ENCODE results near the gene IRAK2.
"Not testable (repeated sequence)": the region's sequence is repeated elsewhere in the genome, so short reads cannot be mapped to it uniquely, and the experiment has no call there.

The IRAK2 gene

DNA sequence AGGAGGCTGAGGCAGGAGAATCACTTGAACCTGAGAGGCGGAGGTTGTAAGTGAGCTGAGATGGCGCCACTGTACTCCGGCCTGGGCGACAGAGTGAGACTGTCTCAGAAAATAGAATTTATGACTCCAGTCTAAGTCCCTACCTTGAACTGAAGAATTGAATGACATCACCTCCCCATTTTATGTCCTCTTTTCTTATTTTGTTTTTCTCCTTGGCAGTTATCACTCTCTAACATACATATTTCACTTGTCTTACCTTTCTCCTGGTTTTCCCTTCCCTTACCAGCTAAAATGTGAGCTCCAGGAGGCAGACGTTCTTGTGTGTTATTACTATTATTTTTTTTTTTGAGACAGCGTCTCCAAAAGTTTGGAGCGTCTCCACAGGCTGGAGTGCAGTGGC, 91.1 kb downstream of the IRAK2 start:
- no peak for DNase-seq

DNA sequence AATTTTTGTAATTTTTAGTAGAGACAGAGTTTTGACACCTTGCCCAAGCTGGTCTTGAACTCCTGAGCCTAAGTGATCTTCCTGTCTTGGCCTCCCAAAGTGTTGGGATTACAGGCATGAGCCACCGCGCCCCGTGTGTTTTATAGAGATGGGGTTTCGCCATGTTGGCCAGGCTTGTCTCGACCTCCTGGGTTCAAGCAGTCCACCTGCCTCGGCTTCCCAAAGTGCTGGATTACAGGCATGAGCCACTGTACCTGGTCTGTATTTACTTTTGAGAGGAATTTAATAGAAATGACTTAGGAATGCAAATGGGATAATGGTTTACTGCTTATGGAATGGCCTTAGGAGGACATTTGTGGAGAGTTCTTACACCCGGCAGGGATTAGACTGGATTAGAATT, 94.3 kb downstream of the IRAK2 start:
- no peak for DNase-seq

DNA sequence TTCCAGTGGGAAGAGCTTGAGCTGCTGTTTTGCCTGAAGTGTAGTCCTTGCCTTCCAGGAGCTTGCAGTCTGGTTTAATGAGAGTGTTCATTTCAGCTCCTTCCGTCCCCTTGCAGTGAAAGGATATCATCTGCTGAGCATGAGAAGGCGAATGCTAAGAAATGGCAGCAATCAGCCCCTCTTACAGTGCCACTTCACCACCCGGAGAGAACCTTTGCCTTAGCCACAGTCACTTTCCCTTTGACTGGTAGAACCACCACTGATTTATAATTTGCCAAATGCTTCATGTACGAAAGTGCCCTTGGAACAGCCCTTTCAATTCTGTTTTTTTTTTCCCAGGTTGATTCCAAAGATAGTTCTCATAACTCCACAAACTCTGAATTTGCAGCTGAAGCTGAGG, 95.1 kb downstream of the IRAK2 start:
- DNase-seq, result no peak

DNA sequence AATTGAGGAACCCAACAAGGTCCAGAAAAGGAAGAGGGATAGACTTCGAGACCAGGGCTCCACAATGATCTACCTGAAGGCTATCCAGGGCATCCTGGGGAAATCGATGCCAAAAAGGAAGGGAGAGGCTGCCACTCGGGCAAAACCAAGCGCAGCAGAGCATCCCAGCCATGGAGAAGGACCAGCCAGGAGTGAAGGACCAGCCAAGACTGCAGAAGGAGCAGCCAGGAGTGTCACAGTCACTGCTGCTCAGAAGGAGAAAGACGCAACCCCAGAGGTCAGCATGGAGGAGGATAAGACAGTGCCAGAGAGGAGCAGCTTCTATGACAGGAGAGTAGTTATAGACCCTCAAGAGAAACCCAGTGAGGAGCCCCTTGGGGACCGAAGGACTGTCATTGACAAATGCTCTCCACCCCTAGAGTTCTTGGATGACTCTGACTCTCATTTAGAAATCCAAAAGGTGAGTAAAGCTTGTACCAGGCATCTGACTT, 95.5 kb downstream of the IRAK2 start:
- DNase-seq, result no peak

DNA sequence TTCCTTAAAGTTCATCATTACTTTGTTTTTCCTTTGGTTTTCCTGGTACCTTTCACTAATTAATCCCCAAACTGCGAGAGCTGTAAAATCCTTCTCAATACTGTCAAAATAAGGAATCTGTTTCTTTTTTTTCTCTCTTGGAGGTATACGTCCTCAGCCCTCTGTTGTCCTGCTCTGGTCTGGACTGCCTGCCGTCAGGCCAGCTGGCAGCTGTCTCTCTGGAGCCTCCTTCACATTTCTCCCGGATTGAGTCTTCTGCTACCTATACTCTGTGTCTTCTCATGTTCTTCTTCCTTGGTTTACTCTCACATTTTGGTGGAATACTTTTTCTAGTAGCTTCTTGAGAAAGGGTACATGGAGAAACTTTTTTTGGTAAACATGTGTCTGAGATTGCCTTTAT, 97.3 kb downstream of the IRAK2 start:
- no peak for DNase-seq

DNA sequence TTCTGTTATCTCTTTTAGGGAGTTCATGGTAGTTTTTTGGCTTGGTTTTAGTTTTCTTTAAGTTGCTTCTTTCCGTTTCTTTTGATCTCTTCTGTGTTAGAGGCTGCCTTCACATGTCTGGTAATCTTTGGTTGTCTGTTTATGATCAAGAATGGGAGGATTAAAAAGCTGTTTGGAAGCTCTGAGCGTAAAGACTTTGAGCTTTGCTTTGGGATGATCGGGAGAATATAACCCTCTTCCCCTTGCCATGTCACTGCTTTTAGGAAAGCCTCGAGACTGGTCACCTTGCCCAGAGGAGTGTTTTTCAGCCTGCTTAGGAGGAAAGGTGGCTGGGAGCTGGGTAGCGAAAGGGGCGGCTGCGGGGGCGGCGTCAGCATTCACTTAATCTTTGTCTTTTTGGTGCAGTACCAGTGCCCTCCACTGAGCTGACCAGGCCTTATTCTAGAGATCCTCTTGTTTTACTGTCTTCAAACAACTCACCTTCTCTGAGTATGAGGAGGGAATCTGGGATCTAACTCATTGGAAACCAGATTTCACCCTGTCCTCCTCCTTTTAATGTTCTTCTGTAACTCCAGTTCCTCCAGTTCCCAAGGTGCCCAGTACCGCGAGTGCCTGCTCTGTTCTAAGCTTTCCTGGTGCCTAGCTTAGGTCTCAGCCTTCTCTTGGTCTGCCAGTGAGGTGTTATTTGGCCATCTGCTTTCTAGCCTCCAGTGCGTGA, 99.1 kb downstream of the IRAK2 start:
- DNase-seq, result peak; percentile 64 to 67

DNA sequence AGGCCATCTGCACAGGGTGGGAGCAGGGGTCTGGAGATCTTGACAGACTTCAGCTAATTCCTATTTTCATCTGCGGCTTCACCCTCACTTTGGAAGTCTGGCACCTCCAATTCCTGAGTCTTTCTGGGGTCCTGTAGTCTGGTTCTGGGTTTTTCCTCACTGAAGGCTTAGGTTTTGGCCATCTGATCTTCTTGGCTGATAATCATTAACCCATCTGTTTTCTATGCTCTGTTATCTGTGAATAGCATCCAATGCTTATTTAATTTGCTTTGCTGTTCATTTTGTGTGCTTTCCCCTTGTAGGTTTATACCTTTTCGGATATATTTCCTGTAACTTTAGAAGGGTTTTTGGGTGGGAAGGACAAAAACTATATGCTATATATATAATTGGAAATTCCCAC, 101.1 kb downstream of the IRAK2 start:
- no peak for DNase-seq

DNA sequence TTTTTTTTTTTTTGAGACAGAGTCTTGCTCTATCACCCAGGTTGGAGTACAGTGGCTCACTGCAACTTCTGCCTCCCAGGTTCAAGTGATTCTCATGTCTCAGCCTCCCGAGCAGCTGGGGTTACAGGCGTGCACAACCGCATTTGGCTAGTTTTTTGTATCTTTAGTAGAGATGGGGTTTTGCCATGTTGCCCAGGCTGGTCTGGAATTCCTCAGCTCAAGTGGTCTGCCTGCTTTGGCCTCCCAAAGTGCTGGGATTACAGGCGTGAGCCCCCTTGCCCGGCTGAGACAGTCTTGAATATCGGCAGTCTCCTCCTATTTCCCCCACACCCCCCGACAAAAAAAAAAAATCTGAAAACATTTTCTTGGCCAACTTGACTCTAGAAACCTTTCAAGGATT, 102.2 kb downstream of the IRAK2 start:
- DNase-seq, result not testable (repeated sequence)

DNA sequence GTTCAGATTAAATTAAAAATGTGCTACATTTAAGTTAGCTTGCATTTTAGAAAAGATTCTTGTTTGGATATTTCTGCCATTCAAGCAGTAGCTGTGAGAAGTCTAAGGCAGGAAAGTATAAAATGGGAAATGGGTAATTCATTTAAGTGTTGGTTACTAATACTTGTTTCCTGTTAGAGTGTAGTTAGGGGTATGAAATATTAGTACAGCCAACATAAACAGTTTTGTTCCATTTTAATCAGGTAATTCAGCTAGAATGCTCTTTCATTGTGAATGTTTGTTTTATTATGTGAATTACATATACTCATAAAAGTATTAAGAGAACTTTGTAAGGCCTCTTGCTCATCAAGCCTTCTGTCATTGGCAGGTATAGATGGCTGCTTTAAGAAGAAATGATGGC, 103.4 kb downstream of the IRAK2 start:
- DNase-seq, result no peak

DNA sequence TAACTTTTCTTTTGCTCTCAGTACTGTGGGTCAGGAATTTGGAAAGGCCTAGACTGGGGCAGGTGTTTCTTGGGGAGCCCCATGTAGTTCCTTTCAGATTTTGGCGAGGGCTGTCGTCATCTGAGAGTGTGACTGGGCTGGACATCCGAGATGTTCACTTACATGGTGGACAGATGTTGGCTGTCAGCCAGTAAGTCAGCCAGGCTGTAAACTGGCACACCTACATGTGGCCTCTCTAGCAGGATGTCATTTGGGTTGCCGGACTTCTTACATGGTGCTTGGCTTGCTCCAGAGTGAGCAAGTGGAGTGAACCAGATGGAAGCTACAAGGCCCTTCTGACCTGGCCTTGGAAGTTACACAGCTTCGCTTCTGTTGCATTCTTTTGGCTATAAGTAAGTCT, 104.2 kb downstream of the IRAK2 start:
- DNase-seq, result no peak

DNA sequence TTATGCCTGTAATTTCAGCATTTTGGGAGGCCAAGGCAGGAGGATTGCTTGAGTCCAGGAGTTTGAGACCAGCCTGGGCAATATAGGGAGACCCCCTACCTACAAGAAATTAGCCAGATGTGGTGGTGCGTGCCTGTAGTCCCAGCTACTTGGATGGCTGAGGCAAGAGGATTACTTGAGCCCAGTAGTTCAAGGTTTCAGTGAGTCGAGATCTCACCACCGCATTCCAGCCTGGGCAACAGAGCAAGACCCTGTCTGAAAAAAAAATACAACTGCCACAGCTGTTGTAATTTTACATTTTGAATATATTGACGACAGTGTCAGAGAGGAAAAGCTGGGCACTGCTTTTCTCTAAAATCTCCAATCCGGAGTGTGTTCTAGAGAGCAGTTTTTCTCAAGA, 104.7 kb downstream of the IRAK2 start:
- no peak for DNase-seq

DNA sequence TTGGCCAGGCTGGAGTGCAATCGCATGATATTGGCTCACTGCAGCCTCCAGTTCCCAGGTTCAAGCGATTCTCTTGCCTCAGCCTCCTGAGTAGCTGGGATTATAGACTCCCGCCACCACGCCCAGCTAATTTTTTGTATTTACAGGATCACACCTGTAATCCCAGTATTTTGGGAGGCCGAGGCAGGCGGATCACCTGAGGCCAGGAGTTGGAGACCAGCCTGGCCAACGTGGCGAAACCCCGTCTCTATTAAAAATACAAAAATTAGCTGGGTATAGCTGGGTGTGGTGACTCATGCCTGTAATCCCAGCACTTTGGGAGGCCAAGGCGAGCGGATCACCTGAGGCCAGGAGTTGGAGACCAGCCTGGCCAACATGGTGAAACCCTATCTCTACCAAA, 107.8 kb downstream of the IRAK2 start:
- not testable (repeated sequence) for DNase-seq

DNA sequence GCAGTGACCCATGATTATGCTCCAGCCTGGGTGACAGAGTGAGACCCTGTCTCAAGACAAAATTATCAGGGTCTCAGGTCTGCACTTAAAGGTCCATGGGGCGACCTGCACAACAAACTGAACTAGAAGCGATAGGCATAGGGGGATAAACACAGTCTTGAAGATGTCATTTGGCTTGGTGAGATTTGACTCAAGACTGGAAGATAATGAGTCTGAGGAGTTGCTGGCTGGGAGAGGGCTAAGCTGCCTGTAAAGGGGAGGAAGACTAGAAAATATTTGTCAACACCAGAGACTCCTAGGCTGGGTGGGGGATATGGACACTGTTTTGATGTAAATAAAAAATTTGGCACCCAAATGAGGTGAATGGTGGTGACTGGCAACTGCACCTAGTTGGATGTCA, 108.3 kb downstream of the IRAK2 start:
- no peak for DNase-seq

DNA sequence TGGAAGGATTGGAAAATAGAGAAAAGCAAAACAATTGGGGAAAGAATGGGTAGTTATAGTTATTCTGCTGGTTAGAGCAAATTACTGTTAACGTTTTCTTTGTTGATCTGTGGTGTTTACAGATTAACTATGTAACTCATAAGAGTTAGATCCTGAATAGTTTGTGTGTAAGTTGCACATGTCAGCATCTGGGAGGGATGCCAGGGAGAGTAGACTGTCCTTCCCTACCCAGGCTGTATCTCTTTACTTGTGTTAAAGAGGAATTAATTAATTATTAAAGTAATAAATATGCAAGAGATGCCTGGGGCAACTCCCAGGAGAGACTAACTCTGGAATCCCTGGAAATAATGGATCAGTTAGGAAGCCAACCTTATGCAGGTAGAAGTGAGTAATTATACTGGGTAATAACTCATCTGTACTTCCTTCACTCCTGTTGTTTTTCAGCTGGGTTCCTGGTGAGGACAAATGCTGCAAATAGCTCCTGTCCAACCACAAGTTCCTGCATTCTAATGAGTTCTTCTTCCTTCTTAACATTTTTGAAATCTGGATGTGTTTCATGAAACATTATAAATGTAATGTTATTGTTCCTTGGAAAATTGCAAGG, 109.1 kb downstream of the IRAK2 start:
- no peak for DNase-seq

DNA sequence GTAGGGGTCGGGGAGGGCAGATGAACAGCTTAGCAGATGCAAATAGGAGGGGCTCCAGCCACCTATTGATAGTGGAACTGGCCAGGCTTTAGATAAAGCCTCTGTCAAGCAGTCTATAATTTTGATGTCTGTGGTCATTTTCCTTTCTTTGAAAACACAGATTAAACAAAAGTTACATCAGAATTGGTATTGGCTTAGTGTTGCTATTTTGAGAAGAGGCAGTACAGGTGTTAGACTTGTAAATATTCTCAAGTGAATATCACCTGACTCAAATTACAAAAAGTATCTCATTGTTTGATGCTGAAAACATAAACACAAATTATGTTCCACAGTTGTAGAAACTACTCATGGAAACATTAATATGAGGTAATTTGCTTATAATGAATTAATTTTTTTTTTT, 109.9 kb downstream of the IRAK2 start:
- DNase-seq, result no peak

DNA sequence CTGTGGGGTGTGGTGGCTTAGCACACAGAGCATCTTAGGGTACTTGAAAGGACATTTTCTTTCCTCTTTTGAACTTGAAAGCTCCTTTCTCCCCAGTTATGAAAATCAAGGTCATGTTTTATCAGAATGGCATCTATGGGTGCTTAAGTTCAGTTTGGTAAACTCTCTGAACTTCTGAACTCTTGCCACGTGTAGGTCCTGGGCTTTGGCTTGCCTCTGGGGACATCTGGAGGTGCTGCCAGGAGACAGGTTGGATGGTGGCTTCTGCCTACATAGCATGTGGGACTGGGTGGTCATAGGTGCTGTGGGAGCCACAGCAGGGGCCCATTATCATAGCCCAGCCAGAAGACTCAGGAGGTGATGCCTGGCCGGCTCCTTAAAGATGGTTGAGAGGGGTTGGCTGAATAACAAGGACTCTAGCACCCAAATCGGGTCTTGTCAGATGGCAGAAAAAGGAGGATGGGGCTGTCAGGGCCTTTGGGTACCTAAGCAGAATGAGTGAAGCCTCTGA, 112.5 kb downstream of the IRAK2 start:
- no peak for DNase-seq

DNA sequence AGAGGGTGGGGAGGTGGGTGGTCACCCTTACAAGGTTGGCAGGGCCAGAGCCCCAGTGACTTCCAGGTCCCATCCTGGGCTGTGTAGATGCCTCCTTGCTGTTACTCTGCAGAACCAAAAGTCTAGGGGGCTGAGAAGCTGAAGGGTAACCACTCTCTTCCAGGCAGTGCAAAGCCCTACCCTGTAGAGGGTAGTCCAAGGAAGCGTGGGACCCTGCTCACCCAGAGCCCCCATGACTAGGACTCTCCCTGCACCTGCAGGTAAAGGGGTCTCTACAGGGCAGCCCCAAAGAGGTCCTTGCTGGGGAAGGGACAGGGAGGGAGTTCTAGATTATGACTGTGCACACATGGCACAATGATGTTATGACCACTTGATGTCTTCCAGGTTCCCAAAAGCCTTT, 113.8 kb downstream of the IRAK2 start:
- DNase-seq, result no peak

DNA sequence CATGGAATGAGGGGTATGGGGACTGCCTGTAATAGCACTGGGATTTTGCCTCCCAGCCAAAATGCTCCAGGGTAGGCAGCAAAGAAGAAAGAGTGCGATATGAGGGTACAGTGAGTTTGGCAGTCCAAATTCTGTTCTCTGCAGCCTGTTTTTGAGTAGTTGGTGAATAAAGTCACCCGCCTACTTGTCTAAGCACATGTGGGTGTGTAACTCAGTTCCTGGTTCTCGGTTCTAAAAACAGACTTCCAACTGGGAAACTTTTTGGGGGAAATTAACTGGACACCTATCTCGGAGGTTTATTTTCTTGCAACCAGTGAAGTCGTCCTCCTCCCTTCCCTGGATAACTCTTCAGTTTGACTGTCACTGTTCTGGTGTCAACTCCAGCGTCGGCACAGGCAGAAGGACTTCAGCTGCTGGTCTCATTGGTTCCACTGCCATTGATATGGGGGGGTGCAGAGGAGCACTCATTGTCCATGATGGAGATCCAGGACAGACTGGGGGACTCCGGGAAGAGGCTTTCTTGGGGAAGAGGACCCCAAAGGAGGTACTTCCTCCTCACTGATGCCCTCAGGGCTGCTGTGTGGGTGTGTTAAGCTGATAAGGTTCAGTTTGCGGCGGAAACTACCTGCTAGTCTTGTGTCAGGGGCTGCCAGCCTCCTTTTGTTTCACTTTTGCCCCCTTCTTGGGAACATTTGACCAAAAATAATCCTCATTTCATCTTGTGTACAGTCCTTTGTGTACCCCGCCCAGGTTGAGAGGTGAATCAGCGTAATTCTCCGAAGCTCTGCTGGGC, 114.9 kb downstream of the IRAK2 start:
- no peak for DNase-seq

DNA sequence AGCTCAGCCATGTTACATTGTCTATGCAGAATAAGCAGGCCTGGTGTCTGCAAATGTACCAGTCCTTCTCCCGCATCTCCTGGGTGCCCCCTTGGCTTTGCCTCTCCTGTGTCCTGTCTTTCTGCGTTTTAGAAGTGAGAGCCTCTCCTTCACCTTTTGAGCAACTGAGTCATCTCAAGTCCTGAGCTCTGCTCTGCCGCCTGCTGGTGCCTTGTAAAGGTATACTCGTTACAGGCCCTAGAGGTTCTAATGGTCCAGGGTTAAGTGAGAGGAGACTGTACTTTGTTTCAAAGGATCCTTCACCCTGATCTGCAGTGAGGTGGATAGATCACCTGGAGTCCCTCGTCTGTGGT, 115.4 kb downstream of the IRAK2 start:
- DNase-seq, result no peak

DNA sequence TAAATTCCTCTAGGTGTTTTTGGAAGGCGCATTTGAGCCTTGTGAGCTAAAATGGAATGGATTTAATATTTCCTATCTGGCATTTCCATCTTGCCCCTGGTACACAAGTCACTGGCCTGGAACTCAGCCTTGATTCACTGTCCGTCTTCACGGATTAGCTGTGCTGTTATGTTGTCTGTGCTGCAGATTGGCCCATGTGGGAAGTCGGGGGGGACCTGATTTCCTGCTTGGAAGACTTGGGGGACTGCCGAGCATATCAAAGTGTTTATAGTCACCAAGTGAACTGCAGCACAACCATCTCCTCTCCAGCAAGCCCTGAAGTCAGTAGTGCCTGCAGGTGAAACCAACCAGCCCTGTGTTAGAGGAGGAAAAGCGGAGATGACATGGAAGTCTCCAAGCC, 115.9 kb downstream of the IRAK2 start:
- no peak for DNase-seq

DNA sequence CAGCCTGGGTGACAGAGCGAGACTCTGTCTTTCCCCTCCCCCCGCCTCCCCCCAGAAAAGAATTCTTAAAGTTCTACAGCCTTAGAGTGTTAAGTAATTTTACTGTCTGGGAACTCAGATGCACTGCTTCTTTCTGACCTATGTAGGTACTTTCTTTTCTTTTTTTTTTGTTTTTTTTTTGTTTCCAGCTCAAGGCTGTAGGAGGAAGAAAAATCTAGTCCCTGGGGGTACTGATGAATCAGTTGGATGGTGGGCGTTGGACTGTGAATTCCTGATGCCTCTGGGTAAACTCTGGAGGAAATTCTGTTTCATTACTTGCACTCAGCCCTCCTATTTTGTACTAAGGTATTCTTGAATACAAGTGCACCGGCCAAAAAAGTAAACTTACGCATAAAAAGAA, 117.2 kb downstream of the IRAK2 start:
- peak in 1 of 2 experiments; percentile 37 for DNase-seq

DNA sequence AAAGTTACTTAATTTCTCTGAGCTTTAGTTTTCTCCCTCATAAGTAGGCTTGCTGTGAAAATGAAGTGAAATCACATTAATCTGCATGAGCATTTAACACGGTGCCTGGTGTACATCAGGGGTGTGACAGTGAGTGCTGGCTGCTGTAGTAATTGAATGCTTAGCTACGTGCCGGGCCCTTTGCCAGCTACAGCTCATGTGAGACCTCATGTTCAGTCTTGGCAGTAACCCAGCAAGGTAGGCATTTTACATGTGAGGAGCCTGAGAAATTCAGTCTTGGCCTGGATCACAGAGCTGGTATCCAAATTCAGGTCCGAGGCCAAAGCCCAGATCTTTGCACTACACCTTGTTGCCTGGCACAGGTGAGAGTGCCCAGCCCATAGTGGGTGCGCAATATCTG, 118.9 kb downstream of the IRAK2 start:
- no peak for DNase-seq

DNA sequence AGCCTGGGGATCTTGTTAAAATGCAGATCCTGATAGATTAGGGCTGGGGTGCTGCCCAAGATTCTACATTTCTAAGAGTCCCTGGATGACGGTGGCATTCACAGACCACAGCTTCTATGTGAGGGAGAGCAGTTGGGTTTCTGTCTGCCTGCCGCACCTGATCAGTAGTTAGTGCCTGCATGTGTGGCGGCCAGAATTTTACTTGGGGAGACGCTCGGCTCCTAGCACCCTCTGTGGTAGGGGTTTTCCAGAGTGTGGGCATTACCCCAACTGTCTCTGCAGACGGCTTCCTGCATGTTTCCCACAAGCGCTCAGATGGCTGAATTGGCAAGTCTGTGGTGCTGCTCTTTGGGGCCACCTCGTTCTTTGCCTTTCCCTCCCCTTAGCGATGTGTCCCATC, 119.8 kb downstream of the IRAK2 start:
- DNase-seq, result peak in 1 of 2 experiments; percentile 44

All from stimulated activated CD4-positive, alpha-beta T cell treated with anti-CD3 and anti-CD28 coated beads, Interleukin-4, amount 100 ng/mL, for 4 hours (primary cell).